HFFc6 (cell line): ENCODE measurements around the gene DYNLL2. TPM values are rescaled to one million over a fixed set of nuclear protein-coding genes. Genes with fewer than 3 reads are reported as not detected.
"Not testable (repeated sequence)": the region's sequence is repeated elsewhere in the genome, so short reads cannot be mapped to it uniquely, and the experiment has no call there.

ENCODE experiments used
- DNase-seq: peaks from one replicate; pipeline ENCODE4 v3.0.0-alpha.2; 2018
- H3K27ac Mint-ChIP-seq: 2 replicates; pipeline ENCODE4 v1.8.0; 2020; ENCODE audit warnings: mild to moderate bottlenecking, mixed read lengths
- H3K27me3 Mint-ChIP-seq: 2 replicates; pipeline ENCODE4 v1.8.0; 2021; ENCODE audit warnings: mild to moderate bottlenecking, moderate library complexity, mixed read lengths; ENCODE audit not compliant: insufficient read depth
- H3K36me3 Mint-ChIP-seq: 2 replicates; pipeline ENCODE4 v1.8.0; 2021; ENCODE audit warnings: low read depth, mixed read lengths
- H3K4me1 Mint-ChIP-seq: 2 replicates; pipeline ENCODE4 v1.8.0; 2020; ENCODE audit warnings: low read depth, mixed read lengths
- H3K4me3 Mint-ChIP-seq: 2 replicates; pipeline ENCODE4 v1.8.0; 2020; ENCODE audit warnings: mild to moderate bottlenecking, moderate library complexity, mixed read lengths
- H3K9me3 Mint-ChIP-seq: 2 replicates; pipeline ENCODE4 v1.8.0; 2020; ENCODE audit warnings: mild to moderate bottlenecking, mixed read lengths
- CTCF ChIP-seq: fragments of 200-600 bp; sonication (generic); IDR thresholded peaks from 2 replicates; pipeline ENCODE4 v1.5.0; 2021; ENCODE audit warnings: antibody characterized with exemption, mild to moderate bottlenecking
- long read RNA-seq: library from polyadenylated mRNA; unstranded; transcript quantifications from one replicate; pipeline ENCODE4 v2.0.0, GENCODE V29; 2019
- total RNA-seq, 6 experiments: library from RNA; stranded (reverse); fragmentation: NEBNext Ultra II Directional; extraction: Animal tissue kit (Norgen Biotek cat#: 25700); gene quantifications; 2 replicates in 1 of 6; 3 replicates in 5 of 6; pipeline ENCODE4 v1.2.3, GENCODE V29; 2021

The DYNLL2 gene
- 10 to 100 TPM; 31.8 to 38.9 (median 35.5) TPM for total RNA-seq
- long read RNA-seq, partial matches to known transcripts, result 5 of 9 reads
- long read RNA-seq, other reads (novel, unspliced or antisense), result 4 of 9 reads

- Mint-ChIP-seq H3K36me3 (peaks cover 27% of the 10 kb centered on the region), H3K27me3 (peaks cover 18% of the 10 kb centered on the region), H3K27ac (peak within 1 kb of the TSS; percentile 79), H3K4me1 (peaks cover 35% of the 10 kb centered on the region), H3K4me3 (peak within 1 kb of the TSS; percentile 94), H3K9me3 (no peaks in the 10 kb centered on the region)
- DNase-seq, result peak; percentile 78
- no peak for TF ChIP-seq CTCF
Measured at GRCh38 chr17:58082870-58083490, at the start of gene DYNLL2. TSS of gene DYNLL2 (plus strand) at chr17:58083419. CDS start at chr17:58087091, 3,672 bp downstream.

DNA sequence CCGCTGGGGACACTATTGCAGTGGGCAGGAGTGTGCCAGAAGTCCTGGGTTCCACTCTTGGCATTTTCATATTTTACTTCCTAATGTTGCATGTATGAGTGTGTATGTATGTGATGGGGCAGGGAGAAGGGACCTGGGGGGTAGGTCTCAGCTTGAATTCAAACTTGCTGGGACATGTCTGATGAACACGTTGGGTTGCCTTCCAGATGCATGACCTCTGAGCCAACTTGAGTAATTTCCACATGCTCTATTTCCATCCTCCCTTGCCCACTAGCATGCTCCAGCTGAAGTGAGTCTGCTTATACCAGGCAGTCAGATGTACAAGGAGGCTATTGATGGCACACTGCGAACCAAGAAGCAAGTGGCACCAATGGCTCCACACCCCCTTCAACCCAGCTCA is 43.2 kb upstream of the DYNLL2 start:
- H3K27ac Mint-ChIP-seq, result no peak overlapping the region
- H3K36me3 Mint-ChIP-seq, result no peaks in the 10 kb centered on the region
- no peaks in the 10 kb centered on the region for H3K4me1 Mint-ChIP-seq
- TF ChIP-seq CTCF, result no peak
- H3K9me3 Mint-ChIP-seq, result no peaks in the 10 kb centered on the region
- peaks cover 39% of the 10 kb centered on the region for H3K27me3 Mint-ChIP-seq
- no peak for DNase-seq
- no peak overlapping the region for H3K4me3 Mint-ChIP-seq

GRCh38 chr17:58040386-58040785 is 42.8 kb upstream of the DYNLL2 start:
- TF ChIP-seq CTCF, result no peak
- H3K27ac Mint-ChIP-seq, result no peak overlapping the region
- H3K4me1 Mint-ChIP-seq, result no peaks in the 10 kb centered on the region
- peaks cover 39% of the 10 kb centered on the region for H3K27me3 Mint-ChIP-seq
- DNase-seq, result no peak
- no peaks in the 10 kb centered on the region for H3K9me3 Mint-ChIP-seq
- no peaks in the 10 kb centered on the region for H3K36me3 Mint-ChIP-seq
- H3K4me3 Mint-ChIP-seq, result no peak overlapping the region

DNA sequence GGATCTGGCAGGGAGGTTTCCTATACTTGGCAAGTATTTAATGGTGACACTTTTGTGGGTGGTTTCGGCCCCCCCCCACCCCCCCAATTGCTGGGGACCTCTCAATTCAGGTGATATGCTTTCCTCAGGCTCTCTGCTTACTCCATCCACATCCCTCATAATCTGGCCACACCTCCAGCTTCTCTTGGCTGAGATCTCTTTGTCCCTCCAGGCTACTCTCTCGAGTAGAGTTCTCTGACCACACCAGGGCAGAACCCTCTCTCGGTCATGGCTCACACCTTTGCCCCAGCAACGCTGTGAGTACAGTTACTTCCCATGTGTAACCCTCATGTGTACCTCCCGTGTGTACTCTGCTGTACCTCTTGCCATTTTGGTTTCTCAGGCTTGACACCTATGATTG is 42.1 kb upstream of the DYNLL2 start:
- TF ChIP-seq CTCF, result no peak

GRCh38 chr17:58043221-58044181 is 39.7 kb upstream of the DYNLL2 start:
- no peak for TF ChIP-seq CTCF
- DNase-seq, result no peak
- peaks cover 42% of the 10 kb centered on the region for H3K27me3 Mint-ChIP-seq
- H3K27ac Mint-ChIP-seq, result no peak overlapping the region
- H3K4me3 Mint-ChIP-seq, result no peak overlapping the region
- H3K36me3 Mint-ChIP-seq, result no peaks in the 10 kb centered on the region
- no peaks in the 10 kb centered on the region for H3K9me3 Mint-ChIP-seq
- peaks cover 6% of the 10 kb centered on the region for H3K4me1 Mint-ChIP-seq

More for the DNA sequence above, 42.1 kb upstream of the DYNLL2 start:
- Mint-ChIP-seq H3K4me1 (no peaks in the 10 kb centered on the region), H3K4me3 (no peak overlapping the region), H3K9me3 (no peaks in the 10 kb centered on the region), H3K36me3 (no peaks in the 10 kb centered on the region), H3K27ac (no peak overlapping the region), H3K27me3 (peaks cover 39% of the 10 kb centered on the region)
- DNase-seq, result no peak

- H3K4me1 Mint-ChIP-seq, DNase-seq, H3K9me3 Mint-ChIP-seq, H3K4me3 Mint-ChIP-seq, H3K27ac Mint-ChIP-seq, H3K36me3 Mint-ChIP-seq: not testable (repeated sequence)
- H3K27me3 Mint-ChIP-seq, result peaks cover 42% of the 10 kb centered on the region
Measured at GRCh38 chr17:58044256-58044655, 39.0 kb upstream of the DYNLL2 start.
